Ascending aorta (tissue), 2 donors: ENCODE measurements around the gene EDN2. TPM values are rescaled to one million over a fixed set of nuclear protein-coding genes. Genes with fewer than 3 reads are reported as not detected.

ENCODE experiments used
- DNase-seq, 2 donors: peaks; one replicate each; pipeline ENCODE4 v3.0.0-alpha.2; 2019; ENCODE audit warnings: low spot score in 2 of 2
- H3K27ac ChIP-seq, 2 donors: fragments of 200-600 bp; sonication (generic); one replicate each; pipeline ENCODE4 v1.5.1; 2016 to 2017; ENCODE audit warnings: mild to moderate bottlenecking in 1 of 2
- H3K27me3 ChIP-seq: fragments of 200-600 bp; sonication (generic); one replicate; pipeline ENCODE4 v1.5.1; 2017
- H3K36me3 ChIP-seq, 2 donors: fragments of 200-600 bp; sonication (generic); one replicate each; pipeline ENCODE4 v1.5.1; 2016
- H3K4me1 ChIP-seq, 2 donors: fragments of 200-600 bp; sonication (generic); one replicate each; pipeline ENCODE4 v1.5.1; 2016 to 2017; ENCODE audit warnings: mild to moderate bottlenecking in 1 of 2
- H3K4me3 ChIP-seq, 2 donors: fragments of 200-600 bp; sonication (generic); one replicate each; pipeline ENCODE4 v1.5.1; 2016 to 2017; ENCODE audit warnings: mild to moderate bottlenecking in 1 of 2
- H3K9me3 ChIP-seq, 2 donors: fragments of 200-600 bp; sonication (generic); one replicate each; pipeline ENCODE4 v1.5.1; 2016
- intact Hi-C: fragments of 100-400 bp; cut with DNase I; formaldehyde crosslinking; loops from one replicate; pipeline ENCODE4 v1.15.1; 2023
- total RNA-seq: library from RNA; depleted of rRNA; stranded (reverse); fragments of >200 nt; gene quantifications from one replicate; pipeline ENCODE4 v1.1.0, GENCODE V29; 2016
- TF ChIP-seq, protein P1 (sequence below), 3 experiments: fragments of 200-600 bp in 2 of 3; fragments of 450-650 bp in 1 of 3; sonication (generic) in 2 of 3; IDR thresholded peaks; one replicate each; pipeline ENCODE4 v1.5.1; 2016 to 2019; ENCODE audit warnings: antibody characterized with exemption in 3 of 3, mild to moderate bottlenecking in 1 of 3, moderate library complexity in 1 of 3

EDN2 gene
- total RNA-seq, 1 donor from 2014 or later = not detected

- Histone ChIP-seq H3K27ac (no peak overlapping the region), H3K4me1 (peaks cover 3 to 27% of the 10 kb centered on the region in 2 donors)
- TF ChIP-seq, protein P1, sequence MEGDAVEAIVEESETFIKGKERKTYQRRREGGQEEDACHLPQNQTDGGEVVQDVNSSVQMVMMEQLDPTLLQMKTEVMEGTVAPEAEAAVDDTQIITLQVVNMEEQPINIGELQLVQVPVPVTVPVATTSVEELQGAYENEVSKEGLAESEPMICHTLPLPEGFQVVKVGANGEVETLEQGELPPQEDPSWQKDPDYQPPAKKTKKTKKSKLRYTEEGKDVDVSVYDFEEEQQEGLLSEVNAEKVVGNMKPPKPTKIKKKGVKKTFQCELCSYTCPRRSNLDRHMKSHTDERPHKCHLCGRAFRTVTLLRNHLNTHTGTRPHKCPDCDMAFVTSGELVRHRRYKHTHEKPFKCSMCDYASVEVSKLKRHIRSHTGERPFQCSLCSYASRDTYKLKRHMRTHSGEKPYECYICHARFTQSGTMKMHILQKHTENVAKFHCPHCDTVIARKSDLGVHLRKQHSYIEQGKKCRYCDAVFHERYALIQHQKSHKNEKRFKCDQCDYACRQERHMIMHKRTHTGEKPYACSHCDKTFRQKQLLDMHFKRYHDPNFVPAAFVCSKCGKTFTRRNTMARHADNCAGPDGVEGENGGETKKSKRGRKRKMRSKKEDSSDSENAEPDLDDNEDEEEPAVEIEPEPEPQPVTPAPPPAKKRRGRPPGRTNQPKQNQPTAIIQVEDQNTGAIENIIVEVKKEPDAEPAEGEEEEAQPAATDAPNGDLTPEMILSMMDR (IDR thresholded peaks at IDR 0.05) = no peak
Observed at GRCh38 chr1:41488040-41488951, 3.8 kb upstream of the EDN2 start.

DNA sequence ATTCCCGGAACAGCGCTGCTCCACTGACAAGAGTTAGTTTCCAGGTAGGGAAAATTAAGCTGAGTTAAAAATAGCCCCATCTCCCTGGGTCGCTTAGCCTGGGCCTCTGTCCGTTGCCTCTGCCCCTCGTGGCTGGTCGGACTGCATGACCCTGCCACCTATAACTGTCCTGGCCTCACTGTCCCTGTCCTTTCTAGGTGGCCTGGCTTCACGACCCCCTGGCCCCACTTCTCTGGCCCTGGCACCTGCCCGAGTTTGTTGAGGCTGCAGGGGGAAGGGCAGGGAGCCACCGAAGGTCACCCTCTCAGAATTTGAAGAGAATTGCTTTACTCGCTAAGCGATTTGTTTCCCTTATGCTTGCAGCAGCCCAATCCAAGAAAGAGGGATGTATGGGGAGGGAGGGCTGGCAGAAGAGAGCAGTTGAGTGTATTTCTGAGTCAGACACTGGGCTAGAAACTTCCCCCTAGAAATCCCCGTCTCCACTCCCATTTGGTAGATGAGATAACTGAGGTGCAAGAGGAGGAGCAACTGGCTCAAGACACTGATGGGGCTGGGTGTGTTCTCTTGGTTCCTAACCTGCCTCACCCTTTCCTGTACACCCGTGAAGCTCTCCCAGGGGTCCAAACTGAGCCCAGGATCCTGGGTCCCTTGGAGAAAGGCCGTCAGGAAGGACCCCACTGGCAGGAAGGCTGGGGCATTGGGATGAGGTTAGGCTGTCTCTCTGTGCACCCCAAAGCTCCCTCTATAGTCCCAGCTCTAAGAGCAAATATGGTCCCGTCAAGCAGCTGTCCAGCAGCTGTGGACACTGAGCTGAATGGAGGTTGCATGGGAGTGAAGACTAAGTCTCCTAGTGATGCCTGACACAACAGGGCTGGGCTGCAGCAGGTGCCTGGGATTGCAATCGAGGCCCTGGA, 2.9 kb upstream of the EDN2 start:
- Histone ChIP-seq H3K27ac (no peak overlapping the region), H3K4me1 (peaks cover 3 to 23% of the 10 kb centered on the region in 2 donors), H3K9me3 (no peaks in the 10 kb centered on the region), H3K36me3 (no peaks in the 10 kb centered on the region), H3K4me3 (no peak overlapping the region), H3K27me3 (no peaks in the 10 kb centered on the region)
- no peak for DNase-seq
- TF ChIP-seq, protein P1 (IDR thresholded peaks at IDR 0.05) = no peak
- intact Hi-C loops = no loop called here

More at GRCh38 chr1:41488040-41488951, 3.8 kb upstream of the EDN2 start:
- intact Hi-C loops = no loop called here
- Histone ChIP-seq H3K36me3 (no peaks in the 10 kb centered on the region), H3K4me3 (no peak overlapping the region), H3K27me3 (no peaks in the 10 kb centered on the region), H3K9me3 (no peaks in the 10 kb centered on the region)
- no peak for DNase-seq

DNA sequence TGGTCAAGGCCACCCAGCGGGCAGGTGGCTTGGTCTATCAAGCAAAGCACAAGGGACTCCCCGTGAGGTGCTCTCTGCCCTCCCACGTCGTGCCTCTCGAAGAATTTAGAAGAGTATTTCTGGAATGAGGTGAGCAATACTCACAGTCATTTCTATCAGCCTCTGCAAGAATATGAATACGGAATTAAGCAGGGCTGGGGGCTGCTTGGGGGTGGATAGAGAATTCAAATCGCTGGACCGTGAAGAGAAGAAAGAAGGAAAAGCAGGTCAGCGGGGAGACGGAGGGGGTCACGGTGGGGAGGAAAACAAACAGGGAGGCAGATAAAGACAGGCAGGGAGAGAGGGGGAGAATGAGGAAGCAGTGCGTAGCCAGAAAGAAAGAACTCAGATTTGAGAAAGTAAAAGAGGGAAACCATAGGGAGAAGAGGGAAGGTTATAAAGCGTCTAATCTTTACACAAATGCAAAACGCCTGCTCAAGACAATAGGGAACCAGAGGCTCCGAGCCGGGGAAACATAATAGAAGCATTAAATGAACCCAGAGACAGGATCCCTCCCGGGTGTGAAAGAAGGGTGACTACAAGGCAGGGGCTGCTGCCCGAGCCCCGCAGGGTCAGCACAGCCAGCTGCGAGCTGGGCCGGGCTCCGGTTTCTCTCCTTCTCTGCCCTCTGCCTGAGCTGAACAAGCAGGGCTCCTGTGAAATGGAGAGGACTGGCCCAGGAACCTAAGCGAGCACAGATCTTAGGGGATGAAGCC, 2.1 kb upstream of the EDN2 start:
- Histone ChIP-seq H3K27ac (no peak overlapping the region), H3K36me3 (no peaks in the 10 kb centered on the region), H3K4me3 (no peak overlapping the region), H3K27me3 (no peaks in the 10 kb centered on the region), H3K4me1 (peaks cover 3 to 15% of the 10 kb centered on the region in 2 donors), H3K9me3 (no peaks in the 10 kb centered on the region)
- intact Hi-C loops = no loop called here
- DNase-seq = no peak
- TF ChIP-seq, protein P1 (IDR thresholded peaks at IDR 0.05) = no peak

- no peak overlapping the region for H3K27ac ChIP-seq
- no peaks in the 10 kb centered on the region for H3K36me3 ChIP-seq
- no peaks in the 10 kb centered on the region for H3K27me3 ChIP-seq
- H3K9me3 ChIP-seq = no peaks in the 10 kb centered on the region
- peaks cover 3 to 11% of the 10 kb centered on the region in 2 donors for H3K4me1 ChIP-seq
- no peak overlapping the region for H3K4me3 ChIP-seq
- TF ChIP-seq, protein P1 (IDR thresholded peaks at IDR 0.05) = no peak
- intact Hi-C loops = no loop called here
- no peak for DNase-seq
Observed at GRCh38 chr1:41486053-41486370, 1.5 kb upstream of the EDN2 start.

GRCh38 chr1:41485605-41486004, 1.1 kb upstream of the EDN2 start:
- Histone ChIP-seq H3K36me3 (no peaks in the 10 kb centered on the region), H3K9me3 (no peaks in the 10 kb centered on the region), H3K27me3 (no peaks in the 10 kb centered on the region), H3K4me3 (no peak overlapping the region), H3K4me1 (peaks cover 3 to 13% of the 10 kb centered on the region in 2 donors), H3K27ac (no peak overlapping the region)
- no peak for DNase-seq
- TF ChIP-seq, protein P1 (IDR thresholded peaks at IDR 0.05) = no peak
- intact Hi-C loops = no loop called here
